K562 (cell line): ENCODE results near the gene MYCBP. TPM values are rescaled to one million over a fixed set of nuclear protein-coding genes. Genes with fewer than 3 reads are reported as not detected.
A peak's percentile ranks its signal among the peaks of the same experiment; 100 is the strongest.

Experiments used
- CCNT2 ChIP-seq: IDR thresholded peaks from 2 replicates; pipeline ENCODE4 v1.6.1; 2011; ENCODE audit warnings: borderline replicate concordance, low read depth, mild to moderate bottlenecking, moderate library complexity, mixed read lengths, low read length; ENCODE audit not compliant: insufficient read length; ENCODE audit errors: extremely low read depth
- ERF ChIP-seq: fragments of 450-650 bp; formaldehyde crosslinking; IDR thresholded peaks from 2 replicates; pipeline ENCODE4 v1.4.0; 2020; ENCODE audit warnings: mild to moderate bottlenecking, mixed read lengths
- ETV1 ChIP-seq: fragments of 450-650 bp; conservative IDR thresholded peaks from 2 replicates; pipeline ENCODE4 v1.6.1; 2016; ENCODE audit warnings: missing genetic modification characterization, control low read depth, low read depth, missing compliant biosample characterization
- FIP1L1 ChIP-seq: fragments of 200-400 bp; formaldehyde crosslinking; IDR thresholded peaks from 2 replicates; pipeline ENCODE4 v1.6.1; 2018; ENCODE audit warnings: mild to moderate bottlenecking, low read depth, low read length; ENCODE audit not compliant: poor library complexity, severe bottlenecking
- GATAD2B ChIP-seq: fragments of 450-650 bp; IDR thresholded peaks from 2 replicates; pipeline ENCODE4 v1.6.1; 2017; ENCODE audit warnings: mild to moderate bottlenecking, borderline replicate concordance
- HNRNPL ChIP-seq: fragments of 200-400 bp; formaldehyde crosslinking; IDR thresholded peaks from 2 replicates; pipeline ENCODE4 v1.6.1; 2017; ENCODE audit warnings: low read depth, mild to moderate bottlenecking, low read length
- L3MBTL2 ChIP-seq: fragments of 450-650 bp; IDR thresholded peaks from 2 replicates; pipeline ENCODE4 v1.6.1; 2016; ENCODE audit warnings: mild to moderate bottlenecking, moderate library complexity
- NR2F6 ChIP-seq: fragments of 450-650 bp; formaldehyde crosslinking; IDR thresholded peaks from 2 replicates; pipeline ENCODE4 v1.4.0; 2020; ENCODE audit warnings: mild to moderate bottlenecking
- PCBP1 ChIP-seq: fragments of 200-400 bp; formaldehyde crosslinking; IDR thresholded peaks from 2 replicates; pipeline ENCODE4 v1.6.1; 2018; ENCODE audit warnings: mild to moderate bottlenecking, low read depth, low read length; ENCODE audit not compliant: poor library complexity, severe bottlenecking
- RAD21 ChIP-seq, 2 experiments: fragments of 250-450 bp in 1 of 2; fragments of 450-650 bp in 1 of 2; sonication (Bioruptor Pico) in 1 of 2; formaldehyde crosslinking in 1 of 2; IDR thresholded peaks in 1 of 2; conservative IDR thresholded peaks in 1 of 2; 2 replicates each; pipeline versions ENCODE4 v1.4.0 to v1.8.0; 2020 to 2022; ENCODE audit warnings: mild to moderate bottlenecking in 2 of 2, moderate library complexity in 1 of 2
- RBM25 ChIP-seq: fragments of 200-400 bp; formaldehyde crosslinking; IDR thresholded peaks from 2 replicates; pipeline ENCODE4 v1.6.1; 2018; ENCODE audit warnings: low read length, low read depth, moderate library complexity; ENCODE audit not compliant: severe bottlenecking
- SIN3B ChIP-seq: fragments of 450-650 bp; IDR thresholded peaks from 2 replicates; pipeline ENCODE4 v1.6.1; 2017; ENCODE audit warnings: low read depth, mild to moderate bottlenecking, moderate library complexity
- SMC3 ChIP-seq: conservative IDR thresholded peaks from 2 replicates; pipeline ENCODE4 v1.6.1; 2011; ENCODE audit warnings: low read depth, low read length, improper control_type of control experiment; ENCODE audit not compliant: insufficient read depth
- SOX6 ChIP-seq: fragments of 450-650 bp; IDR thresholded peaks from 2 replicates; pipeline ENCODE4 v1.6.1; 2014; ENCODE audit warnings: mild to moderate bottlenecking
- ZBED1 ChIP-seq: IDR thresholded peaks from 2 replicates; pipeline ENCODE4 v1.6.1; 2014
- ZBTB7A ChIP-seq: IDR thresholded peaks from 2 replicates; pipeline ENCODE4 v1.6.1; 2011; ENCODE audit warnings: low read depth, mild to moderate bottlenecking, low read length, moderate library complexity, borderline replicate concordance; ENCODE audit not compliant: control insufficient read depth
- ZNF79 ChIP-seq: fragments of 250-450 bp; sonication (Bioruptor Pico); IDR thresholded peaks from 2 replicates; pipeline ENCODE4 v1.4.0; 2020; ENCODE audit warnings: low read depth, mild to moderate bottlenecking, moderate library complexity
- ZSCAN29 ChIP-seq: fragments of 450-650 bp; IDR thresholded peaks from 2 replicates; pipeline ENCODE4 v1.6.1; 2017
- polyA plus RNA-seq, 8 experiments: library from polyadenylated mRNA; depleted of rRNA in 4 of 8; stranded (reverse) in 5 of 8; unstranded in 3 of 8; fragments of >200 nt; fragmentation: Nextera tagmentation in 2 of 8; fragmentation: Illumina TruSeq in 1 of 8; extraction: Ambion mirVana in 2 of 8; extraction: Trizol in 1 of 8; gene quantifications; 2 replicates each; pipeline versions ENCODE4 v1.2.1 to v1.2.3, GENCODE V29; 2011 to 2014; ENCODE audit warnings: inconsistent platforms in 1 of 8, missing spikeins in 1 of 8
- total RNA-seq, 7 experiments: library from RNA; depleted of rRNA in 6 of 7; stranded (reverse); fragments of >200 nt in 6 of 7; fragmentation: Illumina TruSeq in 2 of 7; extraction: Trizol in 2 of 7; gene quantifications; 2 replicates each; pipeline versions ENCODE4 v1.2.1 to v1.2.3, GENCODE V29; 2011 to 2021; ENCODE audit warnings: low replicate concordance in 1 of 7
- TF ChIP-seq, protein P1 (sequence below), 2 experiments: IDR thresholded peaks; 2 replicates each; pipeline ENCODE4 v1.6.1; 2012; ENCODE audit warnings: improper control_type of control experiment in 2 of 2, low read depth in 2 of 2, low read length in 2 of 2, borderline replicate concordance in 1 of 2
- TF ChIP-seq, protein P2 (sequence below): fragments of 450-650 bp; formaldehyde crosslinking; IDR thresholded peaks from 2 replicates; pipeline ENCODE4 v1.4.0; 2020; ENCODE audit warnings: mild to moderate bottlenecking, moderate library complexity
- TF ChIP-seq, protein P3 (sequence below): IDR thresholded peaks from 2 replicates; pipeline ENCODE4 v1.6.1; 2011; ENCODE audit warnings: borderline replicate concordance, low read depth, mild to moderate bottlenecking, moderate library complexity, low read length; ENCODE audit not compliant: insufficient read depth, poor library complexity, severe bottlenecking

MYCBP gene
- total and polyA plus RNA-seq, 9 of the 15 experiments (the other 6 are each of a cell fraction or from before 2014, with no cell fraction given): 32.3 to 253 (median 72.9) TPM

DNA sequence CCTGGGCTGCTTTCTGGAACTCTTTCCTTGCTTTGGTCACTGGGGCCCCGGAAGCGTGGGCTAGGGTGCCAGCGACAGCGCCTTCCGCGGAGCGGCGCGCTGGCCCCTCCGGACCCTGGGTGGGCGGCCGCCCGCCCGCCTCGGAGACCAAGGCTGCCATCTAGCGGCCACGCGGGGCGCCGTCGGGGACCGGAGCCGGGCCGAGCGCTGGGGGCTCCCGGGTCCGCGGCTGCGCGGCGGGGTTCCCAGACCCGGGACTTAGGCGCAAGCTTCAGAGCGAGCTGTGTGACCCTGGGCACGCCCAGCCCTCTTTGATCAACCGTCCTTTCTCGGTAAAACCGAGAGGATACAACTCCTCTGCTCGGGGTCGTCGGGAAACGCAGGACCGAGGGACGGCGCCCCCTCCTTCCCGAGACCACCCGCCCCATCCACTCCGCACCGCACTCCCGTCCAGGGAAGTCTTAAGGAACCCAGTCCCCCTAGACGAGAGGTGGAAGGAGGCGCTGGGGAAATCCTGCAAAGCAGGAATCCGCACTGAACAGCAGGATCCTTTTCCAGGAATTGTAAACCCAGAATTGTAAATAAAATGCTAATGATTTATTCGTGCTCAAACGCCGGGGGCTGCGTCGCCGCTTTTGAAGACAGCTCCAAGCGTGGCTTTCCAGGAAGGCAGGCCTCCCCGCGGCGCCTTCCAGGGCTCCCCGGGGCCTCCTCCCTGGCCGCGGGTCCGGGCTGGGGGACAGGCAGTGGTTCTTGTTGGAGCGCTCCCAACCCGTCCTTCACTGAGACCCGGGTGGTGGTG lies 54.8 kb downstream of the MYCBP start (continued):
- TF ChIP-seq L3MBTL2: peak; percentile 23; the same call in 1 of the 2 replicates
- peak; percentile 89 for TF ChIP-seq GATAD2B
- TF ChIP-seq ETV1 (tag): no peak
- no peak for TF ChIP-seq NR2F6 (CRISPR knock-in tag)
- TF ChIP-seq SMC3: peak; percentile 89
- 0 out of 2 replicates have a peak, but pooled peaks have one; percentile 45 for TF ChIP-seq ERF
- no peak for TF ChIP-seq ZBED1
- TF ChIP-seq, protein P1, sequence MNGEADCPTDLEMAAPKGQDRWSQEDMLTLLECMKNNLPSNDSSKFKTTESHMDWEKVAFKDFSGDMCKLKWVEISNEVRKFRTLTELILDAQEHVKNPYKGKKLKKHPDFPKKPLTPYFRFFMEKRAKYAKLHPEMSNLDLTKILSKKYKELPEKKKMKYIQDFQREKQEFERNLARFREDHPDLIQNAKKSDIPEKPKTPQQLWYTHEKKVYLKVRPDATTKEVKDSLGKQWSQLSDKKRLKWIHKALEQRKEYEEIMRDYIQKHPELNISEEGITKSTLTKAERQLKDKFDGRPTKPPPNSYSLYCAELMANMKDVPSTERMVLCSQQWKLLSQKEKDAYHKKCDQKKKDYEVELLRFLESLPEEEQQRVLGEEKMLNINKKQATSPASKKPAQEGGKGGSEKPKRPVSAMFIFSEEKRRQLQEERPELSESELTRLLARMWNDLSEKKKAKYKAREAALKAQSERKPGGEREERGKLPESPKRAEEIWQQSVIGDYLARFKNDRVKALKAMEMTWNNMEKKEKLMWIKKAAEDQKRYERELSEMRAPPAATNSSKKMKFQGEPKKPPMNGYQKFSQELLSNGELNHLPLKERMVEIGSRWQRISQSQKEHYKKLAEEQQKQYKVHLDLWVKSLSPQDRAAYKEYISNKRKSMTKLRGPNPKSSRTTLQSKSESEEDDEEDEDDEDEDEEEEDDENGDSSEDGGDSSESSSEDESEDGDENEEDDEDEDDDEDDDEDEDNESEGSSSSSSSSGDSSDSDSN (IDR thresholded peaks at IDR 0.05; ENCODE audit: borderline replicate concordance in 1 of 2, low read depth in 2 of 2, low read length in 2 of 2): no peak
- peak; percentile 7 for TF ChIP-seq FIP1L1
- peak; percentile 91 to 96 for TF ChIP-seq RAD21 (CRISPR knock-in tag; conservative IDR thresholded peaks at IDR 0.05 in 1 of 2, IDR thresholded peaks at IDR 0.05 in 1 of 2)
- TF ChIP-seq PCBP1: peak; percentile 14
- TF ChIP-seq CCNT2: peak; percentile 58
- 0 out of 2 replicates have a peak, but pooled peaks have one; percentile 9 for TF ChIP-seq SOX6
- TF ChIP-seq RBM25: peak; percentile 33
- peak; percentile 13; the same call in 1 of the 2 replicates for TF ChIP-seq HNRNPL
- TF ChIP-seq ZBTB7A: peak; percentile 100
- TF ChIP-seq, protein P2, sequence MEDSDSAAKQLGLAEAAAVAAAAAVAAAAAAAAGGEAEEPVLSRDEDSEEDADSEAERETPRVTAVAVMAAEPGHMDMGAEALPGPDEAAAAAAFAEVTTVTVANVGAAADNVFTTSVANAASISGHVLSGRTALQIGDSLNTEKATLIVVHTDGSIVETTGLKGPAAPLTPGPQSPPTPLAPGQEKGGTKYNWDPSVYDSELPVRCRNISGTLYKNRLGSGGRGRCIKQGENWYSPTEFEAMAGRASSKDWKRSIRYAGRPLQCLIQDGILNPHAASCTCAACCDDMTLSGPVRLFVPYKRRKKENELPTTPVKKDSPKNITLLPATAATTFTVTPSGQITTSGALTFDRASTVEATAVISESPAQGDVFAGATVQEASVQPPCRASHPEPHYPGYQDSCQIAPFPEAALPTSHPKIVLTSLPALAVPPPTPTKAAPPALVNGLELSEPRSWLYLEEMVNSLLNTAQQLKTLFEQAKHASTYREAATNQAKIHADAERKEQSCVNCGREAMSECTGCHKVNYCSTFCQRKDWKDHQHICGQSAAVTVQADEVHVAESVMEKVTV (CRISPR knock-in tag): peak; percentile 42
- TF ChIP-seq ZNF79 (CRISPR knock-in tag): no peak
- 0 out of 2 replicates have a peak, but pooled peaks have one; percentile 1 for TF ChIP-seq ZSCAN29
- 0 out of 2 replicates have a peak, but pooled peaks have one; percentile 18 for TF ChIP-seq SIN3B
- TF ChIP-seq, protein P3, sequence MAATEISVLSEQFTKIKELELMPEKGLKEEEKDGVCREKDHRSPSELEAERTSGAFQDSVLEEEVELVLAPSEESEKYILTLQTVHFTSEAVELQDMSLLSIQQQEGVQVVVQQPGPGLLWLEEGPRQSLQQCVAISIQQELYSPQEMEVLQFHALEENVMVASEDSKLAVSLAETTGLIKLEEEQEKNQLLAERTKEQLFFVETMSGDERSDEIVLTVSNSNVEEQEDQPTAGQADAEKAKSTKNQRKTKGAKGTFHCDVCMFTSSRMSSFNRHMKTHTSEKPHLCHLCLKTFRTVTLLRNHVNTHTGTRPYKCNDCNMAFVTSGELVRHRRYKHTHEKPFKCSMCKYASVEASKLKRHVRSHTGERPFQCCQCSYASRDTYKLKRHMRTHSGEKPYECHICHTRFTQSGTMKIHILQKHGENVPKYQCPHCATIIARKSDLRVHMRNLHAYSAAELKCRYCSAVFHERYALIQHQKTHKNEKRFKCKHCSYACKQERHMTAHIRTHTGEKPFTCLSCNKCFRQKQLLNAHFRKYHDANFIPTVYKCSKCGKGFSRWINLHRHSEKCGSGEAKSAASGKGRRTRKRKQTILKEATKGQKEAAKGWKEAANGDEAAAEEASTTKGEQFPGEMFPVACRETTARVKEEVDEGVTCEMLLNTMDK: peak; percentile 53
